ENCODE measurements around the gene ANAPC2.

DNA sequence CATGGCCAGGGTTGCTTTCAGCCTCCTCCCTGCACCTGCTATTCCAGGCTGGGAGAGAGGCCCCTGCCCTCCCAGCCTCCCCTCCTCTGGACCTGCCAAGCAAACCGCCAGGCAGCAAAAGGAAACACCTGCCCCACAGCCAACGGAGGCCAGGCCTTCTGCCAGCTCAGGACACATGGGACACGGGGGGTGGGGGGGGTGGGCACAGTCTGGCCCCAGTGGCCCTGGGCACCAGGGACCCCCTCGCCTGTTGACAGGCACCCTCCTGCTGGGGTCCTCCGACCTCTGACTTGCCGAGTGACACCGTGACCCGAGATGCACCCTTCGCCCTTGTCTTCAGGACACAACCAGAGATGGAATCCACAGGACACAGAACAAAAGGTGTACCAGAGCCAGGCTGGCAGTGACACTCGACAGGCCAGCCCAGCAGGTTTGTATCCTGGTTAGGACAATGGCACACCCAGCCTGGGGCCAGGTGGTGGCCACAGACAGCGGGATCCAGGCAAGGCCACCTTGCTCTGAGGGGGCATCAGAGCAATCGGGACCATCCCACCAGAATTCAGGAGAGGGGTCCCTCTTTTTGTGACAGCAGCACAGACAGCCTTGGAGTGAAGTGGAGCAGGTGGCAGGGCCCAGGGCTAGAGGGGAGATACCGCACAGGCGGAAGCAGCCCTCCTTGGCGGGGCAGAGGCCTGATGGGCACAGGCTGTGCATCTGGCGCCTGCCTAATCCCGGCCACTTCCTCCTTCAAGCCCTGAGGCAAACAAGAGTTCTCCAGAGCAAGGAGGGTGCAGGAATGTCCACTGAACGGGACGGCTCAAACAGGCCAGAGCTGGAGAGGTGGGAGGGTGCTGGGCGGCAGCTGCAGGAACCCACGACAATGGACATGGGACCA lies 15.2 kb downstream of the ANAPC2 start:
- TF ChIP-seq, protein P1, sequence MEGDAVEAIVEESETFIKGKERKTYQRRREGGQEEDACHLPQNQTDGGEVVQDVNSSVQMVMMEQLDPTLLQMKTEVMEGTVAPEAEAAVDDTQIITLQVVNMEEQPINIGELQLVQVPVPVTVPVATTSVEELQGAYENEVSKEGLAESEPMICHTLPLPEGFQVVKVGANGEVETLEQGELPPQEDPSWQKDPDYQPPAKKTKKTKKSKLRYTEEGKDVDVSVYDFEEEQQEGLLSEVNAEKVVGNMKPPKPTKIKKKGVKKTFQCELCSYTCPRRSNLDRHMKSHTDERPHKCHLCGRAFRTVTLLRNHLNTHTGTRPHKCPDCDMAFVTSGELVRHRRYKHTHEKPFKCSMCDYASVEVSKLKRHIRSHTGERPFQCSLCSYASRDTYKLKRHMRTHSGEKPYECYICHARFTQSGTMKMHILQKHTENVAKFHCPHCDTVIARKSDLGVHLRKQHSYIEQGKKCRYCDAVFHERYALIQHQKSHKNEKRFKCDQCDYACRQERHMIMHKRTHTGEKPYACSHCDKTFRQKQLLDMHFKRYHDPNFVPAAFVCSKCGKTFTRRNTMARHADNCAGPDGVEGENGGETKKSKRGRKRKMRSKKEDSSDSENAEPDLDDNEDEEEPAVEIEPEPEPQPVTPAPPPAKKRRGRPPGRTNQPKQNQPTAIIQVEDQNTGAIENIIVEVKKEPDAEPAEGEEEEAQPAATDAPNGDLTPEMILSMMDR (IDR thresholded peaks at IDR 0.05) = no peak
- no peak for TF ChIP-seq ZFX (IDR thresholded peaks at IDR 0.05; ENCODE audit: borderline replicate concordance)

Data from 22Rv1 (cell line).